Measurements from ENCODE around the gene CNN2.
"Not testable (repeated sequence)": the region's sequence is repeated elsewhere in the genome, so short reads cannot be mapped to it uniquely, and the experiment has no call there.

DNA sequence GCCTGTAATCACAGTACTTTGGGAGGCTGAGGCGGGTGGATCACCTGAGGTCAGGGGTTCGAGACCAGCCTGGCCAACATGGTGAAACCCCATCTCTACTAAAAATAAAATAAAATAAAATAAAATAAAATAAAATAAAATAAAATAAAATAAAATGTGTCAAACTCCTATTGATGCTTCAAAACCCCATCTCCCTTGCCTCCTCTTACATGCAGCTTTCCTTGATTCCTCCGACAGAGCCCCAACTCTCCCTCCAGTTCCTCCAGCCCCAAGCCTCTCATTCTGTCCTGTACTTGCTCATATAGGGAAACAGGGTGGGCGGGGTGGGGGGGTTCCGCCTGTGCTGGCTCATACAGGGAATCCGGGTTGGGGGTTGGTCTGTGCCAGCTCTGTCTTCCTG is 1.3 kb upstream of the CNN2 start:
- TF ChIP-seq, protein P1, sequence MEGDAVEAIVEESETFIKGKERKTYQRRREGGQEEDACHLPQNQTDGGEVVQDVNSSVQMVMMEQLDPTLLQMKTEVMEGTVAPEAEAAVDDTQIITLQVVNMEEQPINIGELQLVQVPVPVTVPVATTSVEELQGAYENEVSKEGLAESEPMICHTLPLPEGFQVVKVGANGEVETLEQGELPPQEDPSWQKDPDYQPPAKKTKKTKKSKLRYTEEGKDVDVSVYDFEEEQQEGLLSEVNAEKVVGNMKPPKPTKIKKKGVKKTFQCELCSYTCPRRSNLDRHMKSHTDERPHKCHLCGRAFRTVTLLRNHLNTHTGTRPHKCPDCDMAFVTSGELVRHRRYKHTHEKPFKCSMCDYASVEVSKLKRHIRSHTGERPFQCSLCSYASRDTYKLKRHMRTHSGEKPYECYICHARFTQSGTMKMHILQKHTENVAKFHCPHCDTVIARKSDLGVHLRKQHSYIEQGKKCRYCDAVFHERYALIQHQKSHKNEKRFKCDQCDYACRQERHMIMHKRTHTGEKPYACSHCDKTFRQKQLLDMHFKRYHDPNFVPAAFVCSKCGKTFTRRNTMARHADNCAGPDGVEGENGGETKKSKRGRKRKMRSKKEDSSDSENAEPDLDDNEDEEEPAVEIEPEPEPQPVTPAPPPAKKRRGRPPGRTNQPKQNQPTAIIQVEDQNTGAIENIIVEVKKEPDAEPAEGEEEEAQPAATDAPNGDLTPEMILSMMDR (IDR thresholded peaks at IDR 0.05), result not testable (repeated sequence)
- TF ChIP-seq POLR2A (IDR thresholded peaks at IDR 0.05), result not testable (repeated sequence)
